Keratinocyte (primary cell): ENCODE data around the gene EPHX1. TPM values are rescaled to one million over a fixed set of nuclear protein-coding genes. Genes with fewer than 3 reads are reported as not detected.

Source experiments
- DNase-seq: peaks from one replicate; pipeline ENCODE4 v3.0.0-alpha.2; 2011; ENCODE audit warnings: low read depth, missing footprints, low spot score
- FAIRE-seq: peaks from 2 replicates; lab custom pipeline; 2011; peaks lifted over from hg19 to GRCh38; lab: Jason Lieb, UNC
- H2AFZ ChIP-seq: 2 replicates; pipeline ENCODE4 v1.6.0; 2012; ENCODE audit warnings: low read length, control low read depth, inconsistent platforms; ENCODE audit not compliant: control insufficient read depth
- H3K27ac ChIP-seq: 2 replicates; pipeline ENCODE4 v1.5.1; 2011; ENCODE audit warnings: low read length; ENCODE audit not compliant: control insufficient read depth, insufficient read depth
- H3K27me3 ChIP-seq: 3 replicates; pipeline ENCODE4 v1.6.0; 2011; ENCODE audit warnings: low read length; ENCODE audit not compliant: control insufficient read depth, insufficient read depth; ENCODE audit errors: extremely low read depth
- H3K36me3 ChIP-seq, 2 experiments: 2 replicates in 1 of 2; 3 replicates in 1 of 2; pipeline ENCODE4 v1.5.1; 2011; ENCODE audit warnings: low read length in 2 of 2, mild to moderate bottlenecking in 1 of 2; ENCODE audit not compliant: control insufficient read depth in 2 of 2, insufficient read depth in 2 of 2; ENCODE audit errors: extremely low read depth in 1 of 2
- H3K4me1 ChIP-seq: 3 replicates; pipeline ENCODE4 v1.5.1; 2011; ENCODE audit warnings: low read length; ENCODE audit not compliant: control insufficient read depth, insufficient read depth; ENCODE audit errors: extremely low read depth
- H3K4me2 ChIP-seq: 3 replicates; pipeline ENCODE4 v1.6.0; 2011; ENCODE audit warnings: low read depth, low read length; ENCODE audit not compliant: control insufficient read depth, insufficient read depth; ENCODE audit errors: extremely low read depth
- H3K4me3 ChIP-seq, 3 experiments: fragments of 200-600 bp in 1 of 3; sonication (generic) in 1 of 3; 2 replicates in 2 of 3; 3 replicates in 1 of 3; pipeline ENCODE4 v1.5.1; 2011 to 2016; ENCODE audit warnings: low read length in 3 of 3, mild to moderate bottlenecking in 3 of 3, control low read depth in 2 of 3, inconsistent platforms in 1 of 3, low read depth in 1 of 3, mixed read lengths in 1 of 3, mixed run types in 1 of 3, moderate library complexity in 1 of 3; ENCODE audit not compliant: control insufficient read depth in 2 of 3, insufficient read depth in 2 of 3; ENCODE audit errors: extremely low read depth in 1 of 3
- H3K79me2 ChIP-seq: 2 replicates; pipeline ENCODE4 v1.6.0; 2012; ENCODE audit warnings: low read length; ENCODE audit not compliant: control insufficient read depth, insufficient read depth
- H3K9ac ChIP-seq: 3 replicates; pipeline ENCODE4 v1.6.0; 2011; ENCODE audit warnings: low read length; ENCODE audit not compliant: control insufficient read depth, insufficient read depth; ENCODE audit errors: extremely low read depth
- H3K9me1 ChIP-seq: 3 replicates; pipeline ENCODE4 v1.6.0; 2011; ENCODE audit warnings: low read length; ENCODE audit not compliant: control insufficient read depth, insufficient read depth; ENCODE audit errors: extremely low read depth
- H3K9me3 ChIP-seq: 2 replicates; pipeline ENCODE4 v1.5.1; 2012; ENCODE audit warnings: low read depth, low read length; ENCODE audit not compliant: control insufficient read depth
- H4K20me1 ChIP-seq: 3 replicates; pipeline ENCODE4 v1.6.0; 2011; ENCODE audit warnings: low read length; ENCODE audit not compliant: control insufficient read depth, insufficient read depth; ENCODE audit errors: extremely low read depth
- EZH2 ChIP-seq: IDR thresholded peaks from one replicate; pipeline ENCODE4 v1.6.1; 2012; ENCODE audit warnings: inconsistent platforms, mild to moderate bottlenecking, low read length, moderate library complexity
- dilution Hi-C: fragments of 300-500 bp; cut with MboI; formaldehyde crosslinking; loops from one replicate; pipeline ENCODE4 v1.7.0; 2020; ENCODE audit warnings: low sequenced_read_pairs; ENCODE audit not compliant: extremely low pct_ligation_motif_present
- polyA plus RNA-seq, 5 experiments: library from polyadenylated mRNA; depleted of rRNA in 3 of 5; stranded (reverse) in 3 of 5; stranded (forward) in 1 of 5; unstranded in 1 of 5; fragments of >200 nt; gene quantifications; 1 replicate in 1 of 5; 2 replicates in 3 of 5; 3 replicates in 1 of 5; pipeline versions ENCODE4 v1.2.1 to v1.2.3, GENCODE V29; 2011 to 2012; ENCODE audit warnings: missing spikeins in 2 of 5, low read depth in 1 of 5, low replicate concordance in 1 of 5
- TF ChIP-seq, protein P1 (sequence below), 3 experiments: IDR thresholded peaks in 1 of 3; conservative IDR thresholded peaks in 1 of 3; optimal IDR thresholded peaks in 1 of 3; 2 replicates in 2 of 3; 3 replicates in 1 of 3; pipeline versions ENCODE3 to v1.5.1; 2011; ENCODE audit warnings: low read length in 3 of 3, mild to moderate bottlenecking in 3 of 3, moderate library complexity in 2 of 3, control low read depth in 1 of 3, inconsistent platforms in 1 of 3; ENCODE audit not compliant: insufficient read depth in 2 of 3; ENCODE audit errors: extremely low read depth in 1 of 3

The EPHX1 gene
- polyA plus RNA-seq, 1 donor (not counting 4 experiments of a cell fraction or from before 2014, with no cell fraction given): 6.4 TPM

DNA sequence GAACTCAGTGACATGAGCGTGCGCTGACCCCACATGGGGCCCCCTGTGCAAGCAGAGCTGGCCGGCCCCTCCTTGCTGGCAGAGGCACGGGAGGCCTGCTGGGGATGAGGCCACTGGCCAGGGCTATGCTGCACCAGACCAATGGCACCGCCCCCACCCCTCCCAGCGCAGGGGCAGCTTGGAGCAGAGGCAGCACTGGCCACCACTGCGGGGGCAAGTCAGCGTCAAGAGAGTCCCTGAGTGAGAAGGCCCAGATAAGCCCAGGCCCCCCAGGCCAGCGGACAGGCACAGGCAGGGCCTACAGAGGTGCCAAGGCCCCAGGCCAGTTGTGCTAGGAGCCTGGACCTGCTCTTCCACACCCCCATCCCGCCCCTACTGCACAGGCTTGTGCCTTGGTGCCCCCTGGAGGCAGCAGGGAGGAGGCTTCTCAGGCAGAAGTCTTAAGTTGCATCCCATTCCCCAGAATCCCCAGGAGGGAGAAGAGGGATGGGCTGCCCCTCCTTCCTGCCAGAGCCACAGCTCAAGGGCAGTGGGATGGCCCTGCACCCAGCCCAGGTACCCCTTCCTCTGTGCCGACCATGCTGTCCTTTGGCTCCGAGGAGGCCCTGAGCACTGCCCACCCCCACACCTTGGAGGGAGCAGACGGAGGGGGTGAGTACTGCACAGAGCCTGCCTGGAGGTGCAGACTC, 35.8 kb downstream of the EPHX1 start:
- peaks cover 4% of the 10 kb centered on the region for H4K20me1 ChIP-seq
- H2AFZ ChIP-seq: no peak overlapping the region
- no peaks in the 10 kb centered on the region for H3K9me3 ChIP-seq
- no peak overlapping the region for H3K4me3 ChIP-seq
- FAIRE-seq (no peak), DNase-seq (peak; percentile 44)
- H3K4me2 ChIP-seq: no peak overlapping the region
- dilution Hi-C loops: no loop called here
- H3K36me3 ChIP-seq: peaks cover 4 to 11% of the 10 kb centered on the region in 2 experiments
- H3K9me1 ChIP-seq: no peaks in the 10 kb centered on the region
- no peaks in the 10 kb centered on the region for H3K4me1 ChIP-seq
- H3K9ac ChIP-seq: no peak overlapping the region
- no peaks in the 10 kb centered on the region for H3K27me3 ChIP-seq
- no peak overlapping the region for H3K27ac ChIP-seq
- H3K79me2 ChIP-seq: no peaks in the 10 kb centered on the region
- TF ChIP-seq, protein P1, sequence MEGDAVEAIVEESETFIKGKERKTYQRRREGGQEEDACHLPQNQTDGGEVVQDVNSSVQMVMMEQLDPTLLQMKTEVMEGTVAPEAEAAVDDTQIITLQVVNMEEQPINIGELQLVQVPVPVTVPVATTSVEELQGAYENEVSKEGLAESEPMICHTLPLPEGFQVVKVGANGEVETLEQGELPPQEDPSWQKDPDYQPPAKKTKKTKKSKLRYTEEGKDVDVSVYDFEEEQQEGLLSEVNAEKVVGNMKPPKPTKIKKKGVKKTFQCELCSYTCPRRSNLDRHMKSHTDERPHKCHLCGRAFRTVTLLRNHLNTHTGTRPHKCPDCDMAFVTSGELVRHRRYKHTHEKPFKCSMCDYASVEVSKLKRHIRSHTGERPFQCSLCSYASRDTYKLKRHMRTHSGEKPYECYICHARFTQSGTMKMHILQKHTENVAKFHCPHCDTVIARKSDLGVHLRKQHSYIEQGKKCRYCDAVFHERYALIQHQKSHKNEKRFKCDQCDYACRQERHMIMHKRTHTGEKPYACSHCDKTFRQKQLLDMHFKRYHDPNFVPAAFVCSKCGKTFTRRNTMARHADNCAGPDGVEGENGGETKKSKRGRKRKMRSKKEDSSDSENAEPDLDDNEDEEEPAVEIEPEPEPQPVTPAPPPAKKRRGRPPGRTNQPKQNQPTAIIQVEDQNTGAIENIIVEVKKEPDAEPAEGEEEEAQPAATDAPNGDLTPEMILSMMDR (optimal IDR thresholded peaks at IDR 0.05 in 1 of 3, IDR thresholded peaks at IDR 0.05 in 1 of 3, conservative IDR thresholded peaks at IDR 0.05 in 1 of 3; ENCODE audit: extremely low read depth in 1 of 3, insufficient read depth in 2 of 3, low read length in 3 of 3): peak; percentile 69 to 93 (median 88)
- TF ChIP-seq EZH2: no peak

DNA sequence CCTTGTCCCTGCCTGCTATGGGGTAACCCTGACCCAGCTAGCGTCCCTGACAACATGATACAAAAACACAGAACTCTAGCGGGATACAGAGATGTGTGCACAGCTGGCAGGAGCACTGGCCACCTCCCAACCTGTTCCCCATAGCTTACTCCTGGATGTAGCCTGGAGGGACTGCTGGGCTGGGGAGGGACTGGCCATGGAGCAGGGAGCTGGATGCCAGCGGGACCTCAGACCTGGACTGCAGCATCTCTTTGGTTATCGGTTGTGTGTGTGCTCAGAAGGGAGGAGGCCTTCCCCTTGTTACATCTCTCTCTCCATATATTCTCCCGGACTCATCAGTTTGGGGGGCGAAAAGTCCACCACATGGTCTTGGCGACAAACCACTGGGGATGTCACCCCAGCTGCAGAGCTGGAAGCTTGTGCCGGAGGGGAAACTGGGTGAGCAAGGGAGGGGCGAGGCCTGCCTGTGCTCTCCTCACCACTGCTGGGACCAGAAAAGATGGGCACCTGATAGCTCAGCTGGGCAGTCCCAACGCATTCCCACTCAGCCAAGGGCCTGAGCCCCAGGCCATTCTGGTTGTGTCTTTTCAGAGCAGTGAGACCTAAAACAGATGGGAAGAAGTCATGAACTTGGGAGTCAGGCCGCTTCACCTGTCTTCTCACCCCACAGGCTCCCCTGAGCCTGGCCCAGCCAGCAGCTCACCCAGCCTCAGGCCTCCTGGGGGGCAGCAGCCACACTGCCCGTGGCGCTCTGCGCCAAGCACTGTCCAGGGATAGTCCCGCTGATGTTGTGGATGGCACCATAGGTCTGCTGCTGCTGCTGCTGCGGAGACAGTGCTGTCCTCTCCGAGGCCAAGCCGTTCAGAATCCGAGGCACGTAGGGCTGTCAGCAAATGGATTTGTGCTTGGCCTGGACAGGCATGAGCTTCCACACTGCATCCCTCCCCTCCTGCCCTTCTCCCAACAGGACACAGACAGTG, 36.7 kb downstream of the EPHX1 start:
- Histone ChIP-seq H3K27ac (no peak overlapping the region), H3K27me3 (no peaks in the 10 kb centered on the region), H3K4me1 (no peaks in the 10 kb centered on the region), H4K20me1 (peaks cover 4% of the 10 kb centered on the region), H3K4me3 (no peak overlapping the region), H3K4me2 (no peak overlapping the region), H3K9me1 (no peaks in the 10 kb centered on the region), H3K9me3 (no peaks in the 10 kb centered on the region), H3K36me3 (peaks cover 4 to 11% of the 10 kb centered on the region in 2 experiments), H2AFZ (no peak overlapping the region), H3K79me2 (no peaks in the 10 kb centered on the region), H3K9ac (no peak overlapping the region)
- FAIRE-seq (no peak), DNase-seq (no peak)
- TF ChIP-seq EZH2: no peak
- TF ChIP-seq, protein P1 (optimal IDR thresholded peaks at IDR 0.05 in 1 of 3, IDR thresholded peaks at IDR 0.05 in 1 of 3, conservative IDR thresholded peaks at IDR 0.05 in 1 of 3; ENCODE audit: extremely low read depth in 1 of 3, insufficient read depth in 2 of 3, low read length in 3 of 3): no peak
- dilution Hi-C loops: no loop called here
